Thoracic aorta endothelial cell (primary cell): Measurements from ENCODE around the gene NTN3. TPM values are rescaled to one million over a fixed set of nuclear protein-coding genes. Genes with fewer than 3 reads are reported as not detected.

Experiments
- small RNA-seq: library from RNA; depleted of rRNA; stranded (forward); fragments of <200 nt; gene quantifications from one replicate; pipeline ENCODE3, GENCODE V24; 2012
- total RNA-seq: library from RNA; depleted of rRNA; stranded (reverse); fragments of >200 nt; gene quantifications from 2 replicates; pipeline ENCODE4 v1.2.3, GENCODE V29; 2012

NTN3 gene
- total RNA-seq = not detected in 2 replicates

DNA sequence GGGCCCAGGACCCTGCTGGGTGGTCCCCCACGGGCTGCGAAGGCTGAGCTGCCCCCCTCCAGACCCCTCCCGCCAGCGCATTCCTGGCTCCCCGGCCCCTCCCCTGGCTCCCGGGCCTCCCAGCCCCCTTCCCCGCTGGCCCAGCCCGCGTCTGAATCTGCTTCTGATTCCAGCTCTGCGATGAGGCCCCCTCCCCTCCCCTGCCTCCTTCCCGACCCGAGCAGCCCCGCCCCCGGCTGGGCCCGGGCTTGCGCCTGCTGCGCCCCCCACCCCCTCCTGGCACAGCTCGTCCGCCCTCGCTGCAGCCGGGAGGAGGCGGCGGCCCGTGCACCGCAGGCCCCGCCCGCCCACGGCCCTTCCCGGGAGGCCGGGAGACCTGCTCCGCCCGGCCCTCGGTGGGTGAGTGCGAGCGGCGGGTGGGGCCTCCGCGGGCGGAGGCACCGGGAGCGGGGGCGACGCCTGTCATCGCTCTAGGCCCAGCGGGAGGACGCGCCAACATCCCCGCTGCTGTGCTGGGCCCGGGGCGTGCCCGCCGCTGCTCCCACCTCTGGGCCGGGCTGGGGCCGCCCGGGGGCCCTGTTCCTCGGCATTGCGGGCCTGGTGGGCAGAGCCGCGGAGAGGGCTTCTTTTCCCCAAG is at the start of gene NTN3:
Gene NTN3, plus strand, starts transcription at position 282 of the 637 bp plus-strand sequence. CDS start 405 bp downstream, outside the sequence.

DNA sequence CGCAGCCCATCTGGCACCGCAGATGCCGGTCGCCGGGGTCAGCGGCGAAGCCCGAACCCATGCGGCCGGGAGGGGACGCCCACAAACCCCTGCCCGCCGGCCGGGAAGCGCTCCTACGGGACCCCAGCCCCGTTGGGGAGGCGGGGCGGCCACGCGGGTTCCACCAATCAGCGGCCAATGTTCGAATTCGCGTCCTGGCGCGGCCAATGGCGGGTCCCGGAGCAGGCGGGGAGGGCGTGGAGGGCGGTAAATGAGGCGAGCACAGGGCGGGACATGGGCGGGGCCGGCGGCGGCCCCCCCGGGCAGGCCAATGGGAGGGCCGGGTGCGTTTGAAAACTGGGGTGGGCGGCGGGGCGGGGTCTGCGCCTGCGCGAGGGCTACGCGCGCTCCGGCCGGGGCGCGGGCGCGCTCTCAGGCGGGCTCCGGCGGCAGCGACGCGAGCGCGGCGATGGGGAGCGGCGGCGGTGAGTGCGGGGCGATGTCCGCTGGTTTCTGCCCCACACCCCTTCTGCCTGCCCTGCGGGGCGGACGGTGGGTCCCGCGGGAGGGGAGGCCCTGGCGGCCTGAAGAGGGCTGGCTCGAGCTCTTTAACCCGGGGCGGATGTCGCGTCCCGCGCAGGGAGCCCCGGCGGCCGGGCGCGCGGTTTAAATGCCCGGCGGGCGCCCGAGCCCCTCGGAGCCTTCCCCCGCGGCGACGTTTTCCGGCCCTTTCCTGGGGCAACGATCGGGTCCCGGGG is 41.9 kb upstream of the NTN3 start, which contains the start of gene CCNF:
Gene CCNF, plus strand, starts transcription at position 414 of the 737 bp plus-strand sequence. Its CDS starts 35 bp downstream, at position 449.

DNA sequence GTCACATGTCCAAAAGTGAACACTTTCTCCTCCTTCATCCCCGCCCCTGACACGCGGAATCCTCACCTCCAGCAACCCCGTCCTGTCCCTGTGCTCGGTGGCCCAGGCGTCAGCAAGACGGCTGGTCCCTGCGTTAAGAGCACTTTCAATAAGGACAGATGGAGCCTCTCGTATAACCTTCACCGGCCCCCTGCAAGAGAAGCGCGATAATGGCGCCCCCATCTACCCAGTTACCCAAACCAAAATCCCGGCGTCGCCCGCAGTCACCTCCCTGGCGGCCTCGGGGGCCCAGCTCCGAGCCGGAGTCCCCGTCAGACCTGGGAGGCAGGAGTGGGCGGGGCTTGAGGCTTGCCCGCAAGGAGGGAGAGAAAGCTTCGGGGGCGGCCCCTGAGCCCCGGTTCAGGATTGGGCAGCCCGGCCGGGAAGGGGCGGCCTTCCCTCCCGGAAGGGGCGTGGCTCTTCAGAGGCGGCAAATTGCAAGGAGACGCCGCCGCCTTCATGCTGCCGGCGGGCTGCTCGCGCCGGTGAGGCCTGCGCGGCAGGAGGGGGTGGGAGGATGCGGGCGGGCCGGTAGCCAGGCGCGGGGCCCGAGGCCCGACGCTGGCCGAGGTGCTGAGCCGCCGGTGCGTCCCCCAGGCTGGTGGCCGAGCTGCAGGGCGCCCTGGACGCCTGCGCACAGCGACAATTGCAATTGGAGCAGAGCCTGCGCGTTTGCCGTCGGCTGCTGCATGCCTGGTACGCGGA is 11.3 kb upstream of the NTN3 start, which contains the start of gene TEDC2:
Gene TEDC2, plus strand, starts transcription at position 463 of the 744 bp plus-strand sequence. Its CDS starts 36 bp downstream, at position 499.

DNA sequence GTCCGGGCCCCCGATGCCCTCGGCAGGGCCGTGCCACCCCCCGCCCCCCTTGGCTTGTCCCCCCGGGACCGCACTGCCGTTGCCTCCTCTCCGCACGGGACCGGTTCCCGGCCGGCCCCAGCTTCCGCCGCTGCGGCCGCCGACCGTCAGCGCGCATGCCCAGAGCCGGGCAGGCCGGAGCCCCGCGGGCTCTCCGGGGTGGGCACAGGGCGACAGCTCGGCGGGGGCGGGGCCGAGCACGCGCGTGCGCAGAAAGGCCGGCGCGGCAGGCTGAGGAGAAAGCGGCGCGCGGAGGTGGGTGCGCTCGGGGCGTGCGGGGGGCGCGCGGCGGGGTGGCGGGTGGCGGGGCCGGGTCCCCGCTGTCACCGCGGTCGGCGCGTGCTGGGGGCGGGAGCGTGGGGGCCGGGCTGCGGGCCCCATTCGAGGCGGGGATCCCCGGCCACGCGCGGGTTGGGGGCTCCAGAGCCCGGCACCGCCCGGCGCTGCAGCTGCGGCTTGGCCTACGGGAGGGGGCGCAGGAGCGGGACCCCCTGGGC is 3.8 kb downstream of the NTN3 start, which contains the start of gene TBC1D24:
Gene TBC1D24, plus strand, starts transcription at position 251 of the 536 bp plus-strand sequence. CDS start 21,022 bp downstream, outside the sequence.

DNA sequence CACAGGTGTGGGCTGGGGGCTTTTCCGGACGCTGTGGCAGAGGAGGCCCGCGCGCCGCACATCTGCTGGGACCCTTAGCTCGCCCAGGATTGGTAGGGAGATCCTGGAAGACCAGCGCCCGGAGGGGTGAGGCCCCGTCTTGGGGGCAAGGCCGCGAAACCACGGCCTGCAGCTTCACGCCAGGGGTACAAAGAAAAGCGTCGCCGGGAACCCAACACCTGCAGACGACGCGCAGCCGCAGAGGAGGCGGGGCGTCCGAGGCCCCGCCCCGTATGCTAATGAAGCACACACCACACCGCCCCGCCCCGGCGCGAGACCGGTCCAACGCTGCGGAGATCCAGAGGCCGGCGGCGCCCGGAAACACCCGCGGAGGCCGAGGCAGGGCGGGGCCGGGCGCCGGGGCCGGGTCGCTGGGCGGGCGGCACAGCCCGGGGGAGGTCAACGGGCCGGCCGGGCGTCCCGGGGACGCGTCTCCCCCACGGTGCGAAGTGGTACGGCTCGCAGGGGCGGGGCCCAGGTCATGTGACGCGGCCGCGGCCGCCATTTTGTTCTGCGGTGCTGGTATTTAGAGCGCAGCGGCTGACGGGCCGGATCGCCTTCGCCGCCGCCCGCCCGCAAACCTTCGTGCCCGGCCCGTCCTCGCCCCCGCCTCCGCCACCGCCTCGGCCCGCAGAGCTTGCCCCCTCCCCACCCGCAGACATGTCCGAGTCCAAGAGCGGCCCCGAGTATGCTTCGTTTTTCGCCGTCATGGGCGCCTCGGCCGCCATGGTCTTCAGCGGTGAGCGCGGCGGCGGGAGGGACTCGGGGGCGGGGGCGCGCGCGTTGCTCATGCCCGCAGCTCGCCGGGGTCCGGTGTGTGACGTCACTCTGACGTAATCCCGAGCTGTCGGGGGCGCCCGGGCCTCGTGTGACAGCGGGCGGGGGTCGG is 42.6 kb downstream of the NTN3 start, which contains the start of gene ATP6V0C:
Gene ATP6V0C, plus strand, starts transcription at position 548 of the 928 bp plus-strand sequence. Its CDS starts 152 bp downstream, at position 700.

DNA sequence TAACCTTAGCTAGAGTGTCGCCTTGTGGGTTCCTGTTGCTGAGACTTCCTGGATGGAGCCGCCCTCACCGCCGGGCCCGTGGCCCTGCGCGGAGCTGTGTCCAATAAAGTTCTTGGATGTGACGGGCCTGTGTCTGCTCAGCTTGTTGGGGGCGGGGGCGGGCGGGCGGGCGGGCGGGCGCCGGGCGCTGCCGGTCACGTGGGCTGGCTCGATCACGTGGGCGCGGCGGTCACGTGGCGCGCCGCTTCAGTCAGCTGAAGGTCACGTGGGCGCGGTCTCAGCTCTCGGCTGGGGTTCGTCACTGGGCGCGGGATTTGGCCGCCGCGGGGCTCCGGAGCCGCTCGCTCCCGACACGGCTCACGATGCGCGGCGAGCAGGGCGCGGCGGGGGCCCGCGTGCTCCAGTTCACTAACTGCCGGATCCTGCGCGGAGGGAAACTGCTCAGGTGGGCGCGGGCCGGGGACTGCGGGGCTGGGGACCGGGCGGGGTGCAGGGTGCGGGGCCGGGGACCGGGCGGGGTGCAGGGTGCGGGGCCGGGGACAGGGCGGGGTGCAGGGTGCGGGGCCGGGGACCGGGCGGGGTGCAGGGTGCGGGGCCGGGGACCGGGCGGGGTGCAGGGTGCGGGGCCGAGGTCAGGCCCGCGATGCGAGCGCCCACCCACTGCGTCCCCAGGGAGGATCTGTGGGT is 49.1 kb downstream of the NTN3 start, which contains the start of gene AMDHD2:
Gene AMDHD2, plus strand, starts transcription at position 275 of the 687 bp plus-strand sequence. Its CDS starts 88 bp downstream, at position 363.

Small RNA genes within 50 kb of the gene (small RNA-seq; reads per million reads assigned to genes)
- gene AC093525.1 = not detected
- 1.5 reads per million, percentile 36 among the genes with 10 or more reads in this experiment for gene MIR6768

Other genes starting within 250 kb of the NTN3 start
- 21.0 and 26.1 TPM in 2 replicates for gene E4F1, start 247.7 kb upstream of the NTN3 start, total RNA-seq
- gene DNASE1L2, start 234.9 kb upstream of the NTN3 start, total RNA-seq = 0.36 and 0.80 TPM in 2 replicates
- gene ECI1, start 219.7 kb upstream of the NTN3 start, total RNA-seq = 23.5 and 24.5 TPM in 2 replicates
- gene RNPS1, start 203.2 kb upstream of the NTN3 start, total RNA-seq = 138 and 175 TPM in 2 replicates
- 24.3 and 31.2 TPM in 2 replicates for gene ABCA3, start 130.6 kb upstream of the NTN3 start, total RNA-seq
- gene CCNF, start 41.9 kb upstream of the NTN3 start, total RNA-seq = 41.5 and 70.0 TPM in 2 replicates
- 7.7 and 11.6 TPM in 2 replicates for gene TEDC2, start 11.2 kb upstream of the NTN3 start, total RNA-seq
- gene TBC1D24, start 3.8 kb downstream of the NTN3 start, total RNA-seq = 15.3 and 16.7 TPM in 2 replicates
- gene ATP6V0C, start 42.7 kb downstream of the NTN3 start, total RNA-seq = 34.8 and 55.0 TPM in 2 replicates
- 24.3 and 30.5 TPM in 2 replicates for gene AMDHD2, start 49.1 kb downstream of the NTN3 start, total RNA-seq
- gene CEMP1, start 60.1 kb downstream of the NTN3 start, total RNA-seq = not detected in 2 replicates
- 27.4 and 29.2 TPM in 2 replicates for gene PDPK1, start 66.7 kb downstream of the NTN3 start, total RNA-seq
- gene KCTD5, start 211.2 kb downstream of the NTN3 start, total RNA-seq = 25.2 and 27.1 TPM in 2 replicates
- gene PRSS27, start 248.9 kb downstream of the NTN3 start, total RNA-seq = 0.22 and 0.53 TPM in 2 replicates